CD4-positive, alpha-beta T cell (primary cell): Measurements from ENCODE around the gene USP2. TPM values are rescaled to one million over a fixed set of nuclear protein-coding genes. Genes with fewer than 3 reads are reported as not detected.

Source experiments
- ATAC-seq: fragments of 200-7000 bp; cut with Tn5 transposase; one replicate; pipeline ENCODE4 v1.10.0; 2022; ENCODE audit warnings: mild to moderate bottlenecking; ENCODE audit not compliant: poor library complexity
- CTCF ChIA-PET: fragments of 350-600 bp; sonication (Branson Sonifier 250); formaldehyde crosslinking; loops from one replicate; lab custom pipeline; 2021; ENCODE audit warnings: antibody characterized with exemption, inconsistent platforms; lab: Charles Lee
- POLR2A ChIA-PET: fragments of 350-600 bp; sonication (Branson Sonifier 250); formaldehyde crosslinking; loops from one replicate; lab custom pipeline; 2021; ENCODE audit warnings: antibody characterized with exemption, inconsistent platforms; lab: Charles Lee
- DNase-seq, 14 experiments: peaks; one replicate each; pipeline ENCODE4 v3.0.0-alpha.2; 2013 to 2020; ENCODE audit warnings: mixed read lengths in 2 of 14
- H3K27ac ChIP-seq, 2 donors: one replicate each; pipeline versions ENCODE4 v1.5.1 to v1.7.0; 2013; ENCODE audit warnings: low read length in 2 of 2, low read depth in 1 of 2, mild to moderate bottlenecking in 1 of 2
- H3K27me3 ChIP-seq, 2 experiments: 1 replicate in 1 of 2; 2 replicates in 1 of 2; pipeline versions ENCODE4 v1.6.1 to v1.7.0; 2013; ENCODE audit warnings: low read length in 2 of 2, control low read depth in 1 of 2, mild to moderate bottlenecking in 1 of 2, moderate library complexity in 1 of 2; ENCODE audit not compliant: insufficient read depth in 2 of 2, control insufficient read depth in 1 of 2
- H3K36me3 ChIP-seq: one replicate; pipeline ENCODE4 v1.6.1; 2013; ENCODE audit warnings: low read length, control low read depth; ENCODE audit not compliant: insufficient read depth
- H3K4me1 ChIP-seq: one replicate; pipeline ENCODE4 v1.6.1; 2013; ENCODE audit warnings: low read length, control low read depth; ENCODE audit not compliant: insufficient read depth
- H3K4me3 ChIP-seq: one replicate; pipeline ENCODE4 v1.5.1; 2013; ENCODE audit warnings: mild to moderate bottlenecking, low read length, moderate library complexity
- H3K9me3 ChIP-seq, 2 experiments: 1 replicate in 1 of 2; 2 replicates in 1 of 2; pipeline versions ENCODE4 v1.6.1 to v1.7.0; 2013; ENCODE audit warnings: low read length in 2 of 2, mild to moderate bottlenecking in 2 of 2, control low read depth in 1 of 2, moderate library complexity in 1 of 2; ENCODE audit not compliant: control insufficient read depth in 1 of 2, insufficient read depth in 1 of 2
- H3K27ac Mint-ChIP-seq: one replicate; pipeline ENCODE4 v1.8.0; 2020; ENCODE audit warnings: mixed read lengths
- H3K27me3 Mint-ChIP-seq: one replicate; pipeline ENCODE4 v1.8.0; 2021; ENCODE audit warnings: mixed read lengths
- H3K36me3 Mint-ChIP-seq: one replicate; pipeline ENCODE4 v1.8.0; 2021; ENCODE audit warnings: low read depth, mixed read lengths
- H3K4me1 Mint-ChIP-seq: one replicate; pipeline ENCODE4 v1.8.0; 2021; ENCODE audit warnings: low read depth, mixed read lengths
- H3K4me3 Mint-ChIP-seq: one replicate; pipeline ENCODE4 v1.8.0; 2020; ENCODE audit warnings: mild to moderate bottlenecking, mixed read lengths
- H3K9me3 Mint-ChIP-seq: one replicate; pipeline ENCODE4 v1.8.0; 2020; ENCODE audit warnings: mixed read lengths
- CTCF ChIP-seq: fragments of 200-600 bp; IDR thresholded peaks from one replicate; pipeline ENCODE4 v1.8.0; 2022; ENCODE audit warnings: antibody characterized with exemption, mild to moderate bottlenecking
- intact Hi-C, 2 experiments: fragments of 100-400 bp; cut with DNase I in 1 of 2; cut with micrococcal nuclease in 1 of 2; formaldehyde crosslinking; loops; one replicate each; pipeline versions ENCODE4 v1.15.1 to v1.9.0; 2023 to 2025; cut with DNase I, micrococcal nuclease
- total RNA-seq, 174 experiments: library from RNA in 2 of 174; stranded (reverse) in 2 of 174; gene quantifications; one replicate each; pipeline ENCODE4 v1.2.3 and lab custom pipeline; 2021 to 2026

The USP2 gene
- total RNA-seq, 2 experiments from 2014 or later: 2.0 to 2.6 TPM

GRCh38 chr11:119382101-119382500 lies 611 bp upstream of the USP2 start:
- no peak overlapping the region for H3K4me3 Mint-ChIP-seq
- no peak for TF ChIP-seq CTCF

GRCh38 chr11:119380827-119381180 lies 686 bp downstream of the USP2 start:
- no peak for TF ChIP-seq CTCF
- intact Hi-C loops: loop anchor here (1.0 to 10.0 kb wide), 2 partner anchors 25 to 344 kb away; partner anchors contain the start of gene NECTIN1 (in 1 of the 2)
- H3K27ac ChIP-seq: no peak overlapping the region
- H3K9me3 ChIP-seq: no peaks in the 10 kb centered on the region
- H3K4me1 ChIP-seq: peaks cover 26% of the 10 kb centered on the region
- no peak for DNase-seq
- no peak for ATAC-seq
- Mint-ChIP-seq H3K9me3 (no peaks in the 10 kb centered on the region), H3K4me3 (no peak overlapping the region), H3K27ac (no peak overlapping the region), H3K27me3 (no peaks in the 10 kb centered on the region), H3K36me3 (no peaks in the 10 kb centered on the region), H3K4me1 (no peaks in the 10 kb centered on the region)
- peaks cover 0 to 5% of the 10 kb centered on the region in 2 experiments for H3K27me3 ChIP-seq
- H3K36me3 ChIP-seq: no peaks in the 10 kb centered on the region
- POLR2A ChIA-PET: interaction anchor here (1.2 kb wide), 1 partner anchor 25 kb away, joined by 5 read pairs; no protein-coding TSS in a partner anchor
- H3K4me3 ChIP-seq: peak overlapping the region; percentile 71
- CTCF ChIA-PET: interaction anchor here (0.7 to 3.8 kb wide), 10 partner anchors 9 to 94 kb away, joined by 3 to 65 read pairs (median 4); no protein-coding TSS in a partner anchor

More at GRCh38 chr11:119382101-119382500, 611 bp upstream of the USP2 start:
- H3K4me1 Mint-ChIP-seq: no peaks in the 10 kb centered on the region
- H3K27me3 Mint-ChIP-seq: no peaks in the 10 kb centered on the region
- intact Hi-C loops: loop anchor here in 1 of 2 experiments (10.0 kb wide), 1 partner anchor 343 kb away; the partner anchor contains the start of gene NECTIN1
- Histone ChIP-seq H3K9me3 (no peaks in the 10 kb centered on the region), H3K36me3 (no peaks in the 10 kb centered on the region), H3K4me1 (peaks cover 26% of the 10 kb centered on the region), H3K27ac (peak overlapping the region in 1 of 2 donors; percentile 34), H3K4me3 (peak overlapping the region; percentile 71), H3K27me3 (peaks cover 0 to 5% of the 10 kb centered on the region in 2 experiments)
- ChIA-PET CTCF (interaction anchor here (1.3 to 3.8 kb wide), 4 partner anchors 8 to 93 kb away, joined by 4 to 65 read pairs (median 9); no protein-coding TSS in a partner anchor), POLR2A (no interaction called here)
- H3K27ac Mint-ChIP-seq: no peak overlapping the region
- DNase-seq: peak in 1 of 14 experiments; percentile 33
- H3K36me3 Mint-ChIP-seq: no peaks in the 10 kb centered on the region
- no peak for ATAC-seq
- H3K9me3 Mint-ChIP-seq: no peaks in the 10 kb centered on the region

GRCh38 chr11:119380160-119380826 lies 1.2 kb downstream of the USP2 start:
- intact Hi-C loops: loop anchor here in 1 of 2 experiments (10.0 kb wide), 1 partner anchor 345 kb away; the partner anchor contains the start of gene NECTIN1
- Mint-ChIP-seq H3K4me1 (no peaks in the 10 kb centered on the region), H3K36me3 (no peaks in the 10 kb centered on the region), H3K9me3 (no peaks in the 10 kb centered on the region), H3K27me3 (no peaks in the 10 kb centered on the region), H3K27ac (no peak overlapping the region), H3K4me3 (peak overlapping the region; percentile 36)
- peak in 1 of 14 experiments; percentile 31 for DNase-seq
- Histone ChIP-seq H3K4me1 (peaks cover 26% of the 10 kb centered on the region), H3K9me3 (no peaks in the 10 kb centered on the region), H3K4me3 (no peak overlapping the region), H3K36me3 (no peaks in the 10 kb centered on the region), H3K27me3 (peaks cover 0 to 4% of the 10 kb centered on the region in 2 experiments), H3K27ac (no peak overlapping the region)
- ChIA-PET POLR2A (no interaction called here), CTCF (interaction anchor here (0.7 to 7.6 kb wide), 7 partner anchors 9 to 95 kb away, joined by 3 to 66 read pairs (median 4); no protein-coding TSS in a partner anchor)
- no peak for ATAC-seq
- TF ChIP-seq CTCF: no peak
